OCI-LY3 (cell line): ENCODE results near the gene IFNB1.

Experiments
- CTCF ChIP-seq: fragments of 200-600, 300-600 bp; sonication (generic); IDR thresholded peaks from 2 replicates; pipeline ENCODE4 v1.5.1; 2014; ENCODE audit warnings: antibody characterized with exemption, low read length, low read depth
- EZH2phosphoT487 ChIP-seq: fragments of 200-600 bp; shearing (Covaris generic); IDR thresholded peaks from 2 replicates; pipeline ENCODE4 v1.6.1; 2018; ENCODE audit warnings: antibody characterized with exemption, mixed run types, low read depth

- TF ChIP-seq CTCF (no peak), EZH2phosphoT487 (no peak)
Measured at GRCh38 chr9:21084242-21084850, 6.6 kb upstream of the IFNB1 start.
